SKM-1 treated with dmso at 0.1 percent for 144 hours (cell line): Measurements from ENCODE around the gene KRT3.

ENCODE experiments used
- DNase-seq: peaks from one replicate; lab custom pipeline; 2025; ENCODE audit not compliant: unreplicated experiment; lab: John Stamatoyannopoulos, UW

The KRT3 gene

DNA sequence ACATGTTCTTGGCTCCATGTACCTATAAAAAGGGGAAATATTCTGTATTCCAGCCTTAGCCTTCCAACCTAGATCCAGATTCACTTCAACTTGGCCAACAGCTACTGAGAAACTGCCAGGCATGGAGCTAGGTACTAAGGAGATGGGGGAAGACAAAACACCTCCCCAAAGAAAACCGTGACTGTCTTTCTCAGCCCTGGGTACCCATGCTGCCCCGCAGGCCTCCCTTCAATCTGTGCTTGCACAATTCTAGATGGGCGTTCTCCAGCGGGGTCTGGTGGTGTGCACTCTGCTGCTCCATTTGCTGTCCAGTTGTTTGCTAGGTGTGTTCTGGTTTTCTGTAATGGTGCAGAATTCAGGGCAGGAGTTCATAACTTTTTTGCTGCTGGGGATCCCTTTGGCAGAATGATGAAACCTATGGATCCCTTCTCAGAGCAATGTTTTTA is 18.8 kb upstream of the KRT3 start:
- no peak for DNase-seq

DNA sequence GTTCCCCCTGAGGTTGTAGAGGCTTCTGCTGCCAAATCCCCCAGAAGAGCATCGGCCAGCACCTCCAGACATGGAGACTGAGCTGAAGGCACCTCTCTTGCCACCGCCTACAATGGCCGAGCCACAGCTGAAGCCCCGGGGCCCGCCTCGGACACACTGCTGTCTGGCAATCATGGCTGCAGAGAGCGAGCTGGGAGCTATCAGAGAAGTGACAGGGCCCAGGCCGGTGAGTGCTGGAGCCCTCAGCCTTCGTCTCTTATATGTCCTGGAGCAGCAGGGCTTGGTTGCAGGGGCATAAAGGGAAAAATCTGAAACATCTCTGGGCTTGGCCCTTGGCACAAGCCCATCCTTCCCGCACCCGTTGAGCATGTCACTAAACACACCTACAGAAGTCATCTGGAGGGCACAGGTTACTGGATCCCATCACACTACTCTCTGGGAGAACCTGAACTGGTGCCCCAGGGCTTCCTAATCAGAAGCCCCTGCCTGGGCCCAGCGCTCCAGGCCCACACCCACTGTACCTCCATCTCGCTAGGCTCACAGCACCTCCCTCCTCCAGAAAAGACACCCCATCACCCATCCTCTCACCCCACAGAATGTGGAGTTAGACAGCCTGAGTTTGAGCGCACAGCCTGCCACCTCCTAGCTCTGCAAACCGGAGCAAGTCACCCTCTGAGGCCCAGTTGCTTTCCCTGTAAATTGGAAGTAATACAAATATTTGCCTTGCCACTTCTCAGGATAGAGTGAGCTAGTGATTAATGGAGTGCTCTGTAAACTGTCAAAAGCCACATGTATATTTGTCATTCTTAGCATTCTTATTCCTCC is 18.2 kb upstream of the KRT3 start, which contains the start of gene KRT4:
Gene KRT4 (minus strand): TSS at position 232 of the 825 bp plus-strand sequence. CDS start 58 bp downstream, at position 174.
- DNase-seq: no peak

DNA sequence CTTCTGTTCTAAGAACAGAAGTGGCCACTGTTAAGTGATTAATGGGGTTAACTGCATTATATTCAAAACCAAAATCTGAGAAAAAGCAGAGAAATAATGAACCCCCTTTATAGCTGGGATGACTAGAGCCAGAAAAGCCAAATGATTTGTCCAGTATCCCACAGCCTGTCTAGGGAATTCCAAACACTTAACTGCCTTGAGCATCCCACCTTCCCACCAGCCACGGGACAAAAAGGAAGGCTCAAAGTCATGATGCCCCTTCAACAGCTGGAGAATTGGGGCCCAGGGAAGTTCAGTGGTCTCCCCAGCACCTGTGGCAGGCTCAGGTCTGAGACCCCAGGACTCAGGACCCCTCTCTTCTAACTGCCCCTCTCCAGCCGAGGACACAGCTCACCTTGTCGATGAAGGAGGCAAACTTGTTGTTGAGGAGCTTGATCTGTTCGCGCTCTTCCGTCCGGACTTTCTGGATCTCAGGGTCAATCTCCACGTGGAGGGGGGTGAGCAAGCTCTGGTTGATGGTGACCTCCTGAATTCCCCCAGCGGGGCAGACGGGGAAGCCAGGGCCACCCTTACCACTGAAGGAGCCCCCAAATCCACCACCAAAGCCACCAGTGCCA is 17.4 kb upstream of the KRT3 start:
- DNase-seq: no peak

DNA sequence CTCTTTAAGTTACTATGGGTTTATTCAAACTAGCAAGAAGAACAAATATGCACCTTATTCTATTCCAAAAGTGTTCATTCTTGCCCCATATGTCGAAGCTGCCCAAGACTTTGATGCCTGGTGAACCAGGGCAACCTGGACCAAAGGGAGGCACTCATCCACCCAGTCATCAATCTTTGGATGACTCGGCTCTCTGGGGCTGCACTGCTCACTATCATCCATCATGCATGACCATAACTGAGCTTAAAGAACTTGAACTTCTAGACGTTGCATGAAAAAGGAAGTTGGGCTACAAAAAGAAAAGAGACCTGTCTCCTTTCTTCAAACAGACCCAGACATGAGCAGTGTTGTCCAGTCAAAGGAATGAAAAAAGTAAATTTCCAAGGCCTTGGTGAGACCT is 16.8 kb upstream of the KRT3 start:
- DNase-seq: no peak

DNA sequence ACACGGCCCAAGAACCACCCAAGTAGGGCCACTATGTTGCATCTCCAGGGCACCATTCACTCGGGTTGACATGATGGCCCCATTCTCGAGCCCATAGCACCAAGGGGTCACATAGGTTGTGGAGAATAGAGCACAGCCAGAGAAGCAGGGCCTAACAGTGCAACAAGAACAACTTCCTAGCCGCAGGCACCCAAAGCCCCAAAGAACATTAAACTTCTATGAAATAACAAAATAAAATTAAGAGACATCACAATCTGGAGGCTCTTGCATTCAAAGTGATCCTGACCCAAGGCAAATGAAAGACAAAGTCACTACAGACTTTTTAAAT is 16.1 kb upstream of the KRT3 start:
- no peak for DNase-seq

DNA sequence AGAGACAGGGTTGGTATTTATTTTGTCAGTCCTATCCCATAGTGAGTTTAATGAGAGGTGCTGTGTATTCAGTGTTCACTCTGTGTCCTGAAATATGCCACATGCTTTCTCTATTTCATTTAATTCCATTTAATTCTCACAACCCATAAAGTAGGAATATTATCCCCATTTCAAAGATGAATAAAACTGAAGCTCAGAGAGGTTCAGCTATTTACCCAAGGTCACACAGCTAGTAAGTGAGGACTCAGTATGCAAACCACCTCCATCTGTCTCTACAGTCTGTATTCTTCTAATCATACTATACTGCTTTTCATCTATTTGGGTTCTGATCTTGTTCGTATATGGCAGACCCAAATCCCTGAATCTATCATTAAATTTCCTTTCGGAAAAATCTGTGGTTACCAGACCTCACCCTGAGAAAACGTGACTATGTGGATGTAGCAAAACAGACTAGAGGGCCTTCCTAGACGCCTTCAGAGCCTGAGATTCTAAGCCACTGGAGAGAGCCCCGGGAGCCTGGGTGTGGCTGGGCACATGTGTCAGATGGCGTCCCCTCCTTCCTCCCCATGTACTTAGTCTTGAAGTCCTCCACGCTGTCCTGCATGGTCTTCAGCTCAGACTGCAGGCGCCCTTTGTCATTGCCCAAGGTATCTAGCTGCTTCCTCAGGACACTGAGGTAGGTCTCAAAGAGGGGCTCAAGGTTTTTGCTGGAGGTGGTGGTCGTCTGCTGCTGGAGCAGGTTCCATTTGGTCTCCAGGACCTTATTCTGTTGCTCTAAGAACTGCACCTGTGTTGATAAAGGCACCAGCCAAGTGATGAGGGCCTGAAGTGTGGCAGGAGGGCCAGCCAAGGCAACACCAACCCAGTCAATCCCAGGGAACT is 15.5 kb upstream of the KRT3 start:
- DNase-seq: no peak

DNA sequence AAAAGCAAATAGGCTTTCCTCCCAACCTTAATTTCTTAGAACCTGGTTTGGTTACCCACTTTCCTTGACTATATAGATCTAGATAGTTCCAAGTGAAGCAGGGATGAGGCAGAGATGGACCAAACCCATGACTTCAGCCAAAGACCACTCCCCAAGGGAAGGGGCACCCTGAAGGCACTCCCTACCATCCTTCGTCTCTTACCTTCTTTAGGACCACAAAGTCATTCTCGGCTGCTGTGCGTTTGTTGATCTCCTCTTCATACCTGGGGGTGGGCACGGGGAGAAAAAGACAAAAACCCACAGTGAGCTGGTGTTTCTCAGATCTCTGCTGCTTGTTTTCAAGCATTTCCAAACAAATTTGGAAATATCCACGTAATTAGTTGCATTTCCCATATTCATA is 14.6 kb upstream of the KRT3 start:
- DNase-seq: no peak

DNA sequence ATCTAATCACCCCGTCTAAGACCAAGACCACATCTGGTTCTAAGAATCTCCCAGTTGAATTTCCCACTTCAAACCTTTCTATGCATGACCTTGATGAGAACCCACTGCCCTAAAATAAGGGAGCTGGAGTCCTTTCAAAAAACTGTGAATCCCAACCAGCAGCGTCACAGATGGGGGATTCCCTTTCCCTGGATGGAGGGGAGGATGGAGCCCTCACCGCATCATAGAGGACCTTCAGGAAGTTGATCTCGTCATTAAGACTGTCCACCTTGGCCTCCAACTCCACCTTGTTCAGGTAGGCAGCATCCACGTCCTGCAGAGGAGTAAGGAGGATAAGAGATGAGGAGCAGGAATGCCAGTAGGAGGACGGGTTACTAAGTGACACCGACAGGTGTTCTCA is 13.2 kb upstream of the KRT3 start:
- no peak for DNase-seq

DNA sequence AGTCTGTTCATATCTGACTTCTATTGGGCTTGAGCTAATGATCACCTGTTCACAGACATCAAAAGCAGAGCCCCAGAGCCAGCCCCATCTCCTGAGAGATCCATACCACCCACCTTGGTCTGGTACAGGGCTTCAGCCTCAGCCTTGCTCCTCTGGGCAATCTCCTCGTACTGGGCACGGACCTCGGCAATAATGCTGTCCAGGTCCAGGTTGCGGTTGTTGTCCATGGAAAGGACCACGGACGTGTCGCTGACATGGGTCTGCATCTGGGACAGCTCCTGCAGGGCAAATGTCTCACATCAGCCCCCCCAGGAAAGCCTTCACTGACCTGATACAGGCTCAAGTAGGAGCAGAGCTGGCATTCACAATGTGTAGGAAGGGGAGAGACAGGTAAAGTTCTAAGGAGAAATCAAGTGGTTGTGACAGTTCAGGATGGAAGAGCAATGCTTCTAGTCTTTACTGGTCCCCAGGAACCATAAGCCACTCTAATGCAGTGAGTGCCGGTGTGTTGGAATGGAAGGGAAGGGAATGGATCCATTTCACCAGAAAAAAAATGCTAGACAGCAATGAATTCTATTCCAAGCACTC is 12.8 kb upstream of the KRT3 start:
- no peak for DNase-seq

DNA sequence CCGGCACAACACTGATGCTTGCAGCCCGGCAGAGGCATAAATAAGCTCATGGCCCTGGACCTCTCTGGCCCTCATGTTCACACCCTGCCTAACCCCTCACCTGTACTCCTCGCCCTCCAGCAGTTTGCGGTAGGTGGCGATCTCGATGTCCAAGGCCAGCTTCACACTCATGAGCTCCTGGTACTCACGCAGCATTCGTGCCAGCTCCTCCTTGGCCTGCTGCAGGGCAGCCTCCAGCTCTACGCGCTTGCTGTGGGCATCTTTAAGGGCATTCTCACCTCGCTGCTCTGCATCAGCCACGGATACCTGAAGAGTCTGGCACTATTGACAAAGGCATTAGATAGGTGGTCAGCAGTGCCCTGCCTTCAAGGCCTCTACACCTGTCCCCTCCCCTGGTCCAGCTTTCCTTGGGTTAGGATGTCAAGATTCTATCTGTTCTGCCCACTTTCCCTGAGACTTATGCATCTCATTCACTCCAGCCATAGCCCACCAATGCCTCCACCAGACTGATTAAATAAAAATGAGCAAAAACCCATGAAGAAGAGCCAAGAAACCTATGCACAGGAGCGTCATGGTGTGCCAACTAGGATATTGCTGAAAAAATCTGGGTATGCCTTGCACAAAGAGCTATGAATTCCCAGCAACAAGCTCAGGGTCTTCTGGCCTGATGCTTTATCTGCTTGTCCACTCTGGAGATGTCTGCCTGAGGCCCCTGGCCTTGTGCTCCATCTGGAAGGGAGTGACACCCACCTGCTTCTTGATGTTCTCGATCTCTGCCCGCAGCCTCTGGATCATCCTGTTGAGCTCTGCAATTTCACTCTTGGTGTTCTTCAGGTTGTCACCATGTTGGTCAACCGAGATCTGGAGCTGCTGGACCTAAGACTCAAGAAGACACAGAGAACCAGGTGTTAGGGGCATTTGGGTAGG is 11.9 kb upstream of the KRT3 start:
- DNase-seq: no peak

DNA sequence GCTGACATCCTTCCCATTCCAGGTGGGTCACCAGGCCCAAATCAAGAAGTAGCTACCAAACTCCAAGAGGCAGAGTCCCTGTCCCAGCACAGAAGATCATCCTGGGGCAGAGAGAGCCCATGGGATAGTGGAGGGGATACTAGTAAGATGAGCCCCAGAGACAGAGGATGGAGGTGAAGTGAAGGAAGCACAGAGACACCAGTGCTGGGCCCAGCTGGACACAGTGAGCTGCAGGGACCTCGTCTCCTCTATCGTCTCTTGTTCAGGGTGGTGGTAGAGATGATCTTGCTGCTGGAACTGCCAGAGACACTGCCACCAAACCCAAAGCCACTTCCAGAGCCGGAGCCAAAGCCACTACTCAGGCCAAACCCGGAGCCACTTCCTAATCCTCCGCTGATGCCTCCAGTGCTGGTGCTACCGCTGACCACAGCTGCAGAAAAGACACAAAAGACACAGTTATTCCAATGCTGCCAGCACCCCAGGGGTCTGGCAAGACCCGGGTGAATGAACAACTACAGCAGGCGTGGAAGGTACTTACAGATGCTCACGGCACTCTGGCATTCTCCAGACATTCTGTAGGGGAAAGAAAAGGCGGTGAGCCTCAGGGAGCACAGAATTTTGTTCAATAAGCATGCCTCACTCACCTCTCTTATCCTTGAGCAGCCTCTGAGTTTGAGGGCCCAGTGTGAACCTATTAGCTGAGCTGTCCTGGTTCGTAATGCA is 11.1 kb upstream of the KRT3 start:
- DNase-seq: no peak

DNA sequence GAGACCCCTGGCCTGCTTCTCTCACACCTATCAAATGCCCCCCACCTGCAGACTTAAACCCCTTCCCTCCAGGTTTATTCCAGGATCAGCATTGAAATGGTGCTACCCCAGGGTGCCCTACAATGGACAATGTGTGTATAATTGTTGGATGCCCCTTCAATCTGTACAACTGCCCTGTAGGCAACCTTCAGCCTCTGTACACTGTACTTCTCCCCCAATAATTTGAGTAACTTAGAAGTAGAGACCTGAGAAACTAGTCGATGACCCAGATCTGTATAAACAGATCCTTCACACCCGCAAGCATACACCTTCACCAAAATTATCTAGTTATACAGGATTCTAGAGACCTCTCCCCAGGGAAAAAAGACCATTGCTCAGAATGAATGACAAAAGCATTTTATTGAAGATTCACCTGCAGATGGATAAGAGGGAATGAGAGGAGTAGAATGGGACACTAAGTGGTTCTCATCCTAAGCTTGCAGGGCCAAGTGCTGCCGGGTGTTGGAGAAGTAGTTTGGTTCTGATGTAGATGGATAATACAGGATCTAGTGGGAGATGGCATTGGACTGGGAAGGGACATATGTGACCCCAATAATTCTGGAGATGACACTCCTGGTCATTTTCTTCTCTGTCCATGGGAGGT is 10.4 kb upstream of the KRT3 start:
- DNase-seq: no peak

DNA sequence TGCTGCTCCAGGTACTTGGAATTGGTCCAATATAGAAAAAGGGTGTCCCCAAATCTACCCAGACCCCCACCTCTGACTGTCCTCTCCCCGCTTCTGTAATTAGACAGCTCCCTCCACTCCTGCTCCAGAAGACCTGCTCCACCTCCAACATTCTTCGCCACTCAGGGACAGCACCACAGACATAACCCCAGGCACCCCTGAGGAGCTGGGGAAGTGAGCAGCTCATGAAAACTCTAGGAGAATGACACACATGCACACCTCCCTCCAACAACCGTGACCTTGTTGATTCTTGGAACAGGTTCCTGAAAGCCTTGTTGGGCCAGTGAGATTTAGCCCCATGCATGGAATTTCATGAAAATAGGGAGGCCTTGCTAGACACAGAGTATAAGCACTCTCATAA is 9.8 kb upstream of the KRT3 start:
- no peak for DNase-seq

DNA sequence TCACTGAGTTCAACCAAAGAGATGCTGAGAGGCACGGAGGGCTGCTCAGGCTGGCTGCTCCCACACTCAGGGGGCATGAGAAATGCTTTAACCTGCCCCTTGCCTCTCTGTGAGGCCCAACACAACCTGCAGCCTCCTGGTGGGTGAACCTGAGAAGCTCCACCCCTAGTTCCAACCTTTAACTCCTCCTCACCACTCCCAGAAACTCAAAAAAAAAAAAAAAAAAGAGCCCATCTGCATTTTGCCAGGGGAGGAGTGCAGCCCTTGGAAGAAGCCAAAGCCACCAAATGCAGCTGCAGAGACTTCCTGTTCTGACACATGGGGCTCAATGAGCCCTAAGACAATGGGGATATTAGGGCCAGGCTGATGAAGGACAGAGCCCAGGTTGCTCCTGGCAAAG is 9.1 kb upstream of the KRT3 start:
- DNase-seq: no peak

DNA sequence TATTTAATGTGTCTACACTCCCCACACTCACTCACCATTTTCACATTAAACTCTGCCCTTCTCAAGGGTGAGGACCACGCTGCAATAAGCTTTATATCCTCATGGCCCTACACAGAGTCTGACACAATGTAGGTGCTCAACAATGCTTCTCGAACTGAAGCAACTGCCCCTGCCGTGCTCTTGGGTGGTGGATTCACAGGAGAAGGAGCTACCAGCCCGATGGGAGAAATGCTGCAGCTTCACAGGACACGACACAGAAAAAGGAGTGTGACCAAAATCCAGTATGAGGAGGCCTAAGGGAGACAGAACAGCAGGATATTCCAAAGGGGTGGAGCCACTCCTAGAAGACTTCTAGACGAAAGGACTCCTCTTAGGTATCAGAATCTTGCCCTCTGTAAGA is 6.5 kb upstream of the KRT3 start:
- DNase-seq: no peak

DNA sequence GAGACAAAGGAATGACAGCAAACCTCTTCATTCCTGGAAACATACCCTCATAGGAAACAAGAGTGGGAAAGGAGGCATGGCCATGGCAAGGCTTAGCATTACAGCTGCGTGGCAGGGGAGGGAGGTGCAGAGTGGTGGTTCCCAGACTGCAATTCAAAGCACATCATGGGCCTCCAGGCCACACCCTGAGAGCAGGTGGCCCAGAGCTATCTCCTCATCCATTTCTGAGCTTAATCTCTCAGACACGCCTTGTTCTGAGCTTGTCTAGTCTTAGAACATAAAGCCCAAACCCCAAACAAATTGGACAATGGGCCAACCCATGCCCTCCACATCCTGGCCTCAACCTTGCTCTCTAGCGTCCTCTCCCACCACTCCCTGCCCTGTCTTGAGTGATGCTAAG is 5.9 kb upstream of the KRT3 start:
- no peak for DNase-seq

DNA sequence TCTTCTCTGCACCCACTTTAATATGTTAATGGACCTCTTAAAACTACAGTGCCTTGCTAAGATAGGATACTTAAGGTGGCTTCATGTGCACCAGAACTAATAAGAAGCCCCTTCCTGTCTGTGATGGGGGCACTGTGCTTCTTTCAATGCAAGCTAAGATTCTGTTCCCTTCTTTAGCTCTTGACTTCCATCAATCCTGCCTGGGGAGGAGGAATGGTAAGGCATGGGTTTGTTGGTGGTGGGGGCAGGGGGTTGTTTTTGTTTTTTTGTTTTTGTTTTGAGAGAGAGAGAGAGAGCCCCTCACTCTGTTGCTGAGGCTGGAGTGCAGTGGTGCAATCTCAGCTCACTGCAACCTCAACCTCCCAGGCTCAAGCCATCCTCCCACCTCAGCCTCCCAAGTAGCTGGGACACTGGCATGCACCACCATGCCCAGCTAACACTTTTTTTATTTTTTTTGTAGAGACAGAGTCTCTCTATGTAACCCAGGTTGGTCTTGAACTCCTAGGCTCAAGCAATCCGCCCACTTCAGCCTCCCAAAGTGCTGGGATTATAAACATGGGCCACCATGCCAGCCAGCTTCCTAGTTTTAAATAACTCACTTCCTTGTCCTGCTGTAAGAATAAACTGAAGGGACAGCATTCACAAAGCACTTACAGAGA is 4.5 kb upstream of the KRT3 start:
- no peak for DNase-seq

DNA sequence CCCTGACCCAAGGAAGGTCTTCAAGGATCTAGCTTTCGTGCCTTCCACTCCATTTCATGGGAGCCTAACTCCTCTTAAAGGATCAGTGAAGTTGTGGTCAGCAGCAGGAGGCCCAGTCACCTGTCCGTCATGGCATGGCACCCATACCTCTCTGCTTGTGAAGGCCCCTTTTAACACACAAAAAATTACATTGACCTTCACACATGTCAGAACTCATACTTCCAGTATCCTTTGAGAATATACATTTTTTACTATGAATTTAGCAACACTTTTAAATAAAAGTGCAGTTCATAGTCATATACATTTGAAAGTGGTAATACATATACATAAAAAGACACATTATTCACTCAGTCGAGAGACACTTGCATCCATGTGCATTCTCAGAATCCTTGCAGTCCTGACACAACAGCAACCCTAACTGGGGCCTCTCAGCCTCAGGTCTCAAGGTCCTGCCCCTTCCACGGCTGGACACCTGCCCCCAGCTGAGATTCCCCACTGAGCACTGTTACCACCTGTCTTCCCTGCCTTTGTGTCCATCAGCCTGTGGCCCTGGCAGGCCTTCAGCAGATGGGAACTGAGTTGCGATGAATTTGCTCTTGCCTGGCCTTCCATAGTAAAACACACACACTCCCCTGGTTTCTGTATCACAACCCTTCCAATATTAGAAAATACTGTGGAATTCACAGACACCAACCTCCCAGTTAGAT is 3.7 kb upstream of the KRT3 start:
- no peak for DNase-seq
